ENCODE measurements around the gene SPDYE1. TPM values are rescaled to one million over a fixed set of nuclear protein-coding genes. Genes with fewer than 3 reads are reported as not detected.
"Not testable (repeated sequence)": the region's sequence is repeated elsewhere in the genome, so short reads cannot be mapped to it uniquely, and the experiment has no call there.

SPDYE1 gene
- polyA plus RNA-seq, 1 donor (not counting 4 experiments of a cell fraction or from before 2014, with no cell fraction given) = not detected

GRCh38 chr7:43990829-43991228, 6.9 kb upstream of the SPDYE1 start:
- H3K9me3 ChIP-seq (ENCODE audit: control insufficient read depth, low read depth, low read length); H3K27ac ChIP-seq (ENCODE audit: control insufficient read depth, insufficient read depth, low read length); dilution Hi-C loops (cut with MboI; ENCODE audit: extremely low pct_ligation_motif_present, low sequenced_read_pairs); H3K4me3 ChIP-seq (ENCODE audit: control insufficient read depth in 2 of 3, extremely low read depth in 1 of 3, insufficient read depth in 2 of 3, low read depth in 1 of 3, low read length in 3 of 3); H4K20me1 ChIP-seq (ENCODE audit: control insufficient read depth, extremely low read depth, insufficient read depth, low read length); H3K4me2 ChIP-seq (ENCODE audit: control insufficient read depth, extremely low read depth, insufficient read depth, low read depth, low read length); DNase-seq (ENCODE audit: low read depth, low spot score); H3K4me1 ChIP-seq (ENCODE audit: control insufficient read depth, extremely low read depth, insufficient read depth, low read length); H3K79me2 ChIP-seq (ENCODE audit: control insufficient read depth, insufficient read depth, low read length); H2AFZ ChIP-seq (ENCODE audit: control insufficient read depth, low read length); H3K9ac ChIP-seq (ENCODE audit: control insufficient read depth, extremely low read depth, insufficient read depth, low read length); H3K27me3 ChIP-seq (ENCODE audit: control insufficient read depth, extremely low read depth, insufficient read depth, low read length); H3K9me1 ChIP-seq (ENCODE audit: control insufficient read depth, extremely low read depth, insufficient read depth, low read length); H3K36me3 ChIP-seq (ENCODE audit: control insufficient read depth in 2 of 2, extremely low read depth in 1 of 2, insufficient read depth in 2 of 2, low read length in 2 of 2); FAIRE-seq: not testable (repeated sequence)

- dilution Hi-C loops (cut with MboI; ENCODE audit: extremely low pct_ligation_motif_present, low sequenced_read_pairs) = not testable (repeated sequence)
Measured at GRCh38 chr7:43992896-43993295, 4.8 kb upstream of the SPDYE1 start.

GRCh38 chr7:43994681-43995080, 3.0 kb upstream of the SPDYE1 start:
- H3K79me2 ChIP-seq (ENCODE audit: control insufficient read depth, insufficient read depth, low read length); H3K9me1 ChIP-seq (ENCODE audit: control insufficient read depth, extremely low read depth, insufficient read depth, low read length); dilution Hi-C loops (cut with MboI; ENCODE audit: extremely low pct_ligation_motif_present, low sequenced_read_pairs); H3K36me3 ChIP-seq (ENCODE audit: control insufficient read depth in 2 of 2, extremely low read depth in 1 of 2, insufficient read depth in 2 of 2, low read length in 2 of 2); FAIRE-seq; H2AFZ ChIP-seq (ENCODE audit: control insufficient read depth, low read length); H3K9me3 ChIP-seq (ENCODE audit: control insufficient read depth, low read depth, low read length); DNase-seq (ENCODE audit: low read depth, low spot score); H3K4me1 ChIP-seq (ENCODE audit: control insufficient read depth, extremely low read depth, insufficient read depth, low read length); H3K9ac ChIP-seq (ENCODE audit: control insufficient read depth, extremely low read depth, insufficient read depth, low read length); H3K4me3 ChIP-seq (ENCODE audit: control insufficient read depth in 2 of 3, extremely low read depth in 1 of 3, insufficient read depth in 2 of 3, low read depth in 1 of 3, low read length in 3 of 3); H3K27me3 ChIP-seq (ENCODE audit: control insufficient read depth, extremely low read depth, insufficient read depth, low read length); H3K4me2 ChIP-seq (ENCODE audit: control insufficient read depth, extremely low read depth, insufficient read depth, low read depth, low read length); H3K27ac ChIP-seq (ENCODE audit: control insufficient read depth, insufficient read depth, low read length); H4K20me1 ChIP-seq (ENCODE audit: control insufficient read depth, extremely low read depth, insufficient read depth, low read length): not testable (repeated sequence)

More at GRCh38 chr7:43992896-43993295, 4.8 kb upstream of the SPDYE1 start:
- not testable (repeated sequence) for H4K20me1 ChIP-seq (ENCODE audit: control insufficient read depth, extremely low read depth, insufficient read depth, low read length); H3K4me3 ChIP-seq (ENCODE audit: control insufficient read depth in 2 of 3, extremely low read depth in 1 of 3, insufficient read depth in 2 of 3, low read depth in 1 of 3, low read length in 3 of 3); H3K36me3 ChIP-seq (ENCODE audit: control insufficient read depth in 2 of 2, extremely low read depth in 1 of 2, insufficient read depth in 2 of 2, low read length in 2 of 2); H3K27ac ChIP-seq (ENCODE audit: control insufficient read depth, insufficient read depth, low read length); H3K9me1 ChIP-seq (ENCODE audit: control insufficient read depth, extremely low read depth, insufficient read depth, low read length); H3K9ac ChIP-seq (ENCODE audit: control insufficient read depth, extremely low read depth, insufficient read depth, low read length); H3K27me3 ChIP-seq (ENCODE audit: control insufficient read depth, extremely low read depth, insufficient read depth, low read length); H3K4me1 ChIP-seq (ENCODE audit: control insufficient read depth, extremely low read depth, insufficient read depth, low read length); H3K9me3 ChIP-seq (ENCODE audit: control insufficient read depth, low read depth, low read length); DNase-seq (ENCODE audit: low read depth, low spot score); FAIRE-seq; H3K79me2 ChIP-seq (ENCODE audit: control insufficient read depth, insufficient read depth, low read length); H3K4me2 ChIP-seq (ENCODE audit: control insufficient read depth, extremely low read depth, insufficient read depth, low read depth, low read length); H2AFZ ChIP-seq (ENCODE audit: control insufficient read depth, low read length)

DNA sequence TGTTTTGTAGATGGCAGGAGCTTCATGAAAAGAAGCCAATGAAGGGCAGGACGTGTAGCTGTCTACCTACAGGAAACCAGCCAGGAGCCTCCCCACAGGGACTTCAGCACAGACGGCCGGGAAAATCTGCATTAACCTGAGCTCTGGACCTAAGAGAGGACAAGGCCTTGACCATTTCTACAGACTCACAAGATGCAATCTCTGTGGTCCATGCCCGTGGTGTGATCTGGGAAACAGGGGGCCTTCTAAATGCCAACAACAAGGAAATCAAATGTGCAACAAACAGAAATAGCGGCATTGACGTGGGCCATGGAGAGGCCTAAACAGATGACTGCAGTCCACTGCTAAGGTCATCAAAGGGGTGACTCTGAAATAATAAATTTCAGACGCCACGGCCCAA, 14.4 kb downstream of the SPDYE1 start:
- H3K4me3 ChIP-seq (ENCODE audit: control insufficient read depth in 2 of 3, extremely low read depth in 1 of 3, insufficient read depth in 2 of 3, low read depth in 1 of 3, low read length in 3 of 3); DNase-seq (ENCODE audit: low read depth, low spot score); H3K4me2 ChIP-seq (ENCODE audit: control insufficient read depth, extremely low read depth, insufficient read depth, low read depth, low read length); H3K9ac ChIP-seq (ENCODE audit: control insufficient read depth, extremely low read depth, insufficient read depth, low read length); FAIRE-seq; H3K9me1 ChIP-seq (ENCODE audit: control insufficient read depth, extremely low read depth, insufficient read depth, low read length); H2AFZ ChIP-seq (ENCODE audit: control insufficient read depth, low read length); H3K36me3 ChIP-seq (ENCODE audit: control insufficient read depth in 2 of 2, extremely low read depth in 1 of 2, insufficient read depth in 2 of 2, low read length in 2 of 2); H3K4me1 ChIP-seq (ENCODE audit: control insufficient read depth, extremely low read depth, insufficient read depth, low read length); H3K9me3 ChIP-seq (ENCODE audit: control insufficient read depth, low read depth, low read length); H3K79me2 ChIP-seq (ENCODE audit: control insufficient read depth, insufficient read depth, low read length); H3K27ac ChIP-seq (ENCODE audit: control insufficient read depth, insufficient read depth, low read length); H3K27me3 ChIP-seq (ENCODE audit: control insufficient read depth, extremely low read depth, insufficient read depth, low read length); H4K20me1 ChIP-seq (ENCODE audit: control insufficient read depth, extremely low read depth, insufficient read depth, low read length); dilution Hi-C loops (cut with MboI; ENCODE audit: extremely low pct_ligation_motif_present, low sequenced_read_pairs): not testable (repeated sequence)

- H3K9ac ChIP-seq (ENCODE audit: control insufficient read depth, extremely low read depth, insufficient read depth, low read length); H3K4me2 ChIP-seq (ENCODE audit: control insufficient read depth, extremely low read depth, insufficient read depth, low read depth, low read length); FAIRE-seq; dilution Hi-C loops (cut with MboI; ENCODE audit: extremely low pct_ligation_motif_present, low sequenced_read_pairs); H3K9me3 ChIP-seq (ENCODE audit: control insufficient read depth, low read depth, low read length); H3K36me3 ChIP-seq (ENCODE audit: control insufficient read depth in 2 of 2, extremely low read depth in 1 of 2, insufficient read depth in 2 of 2, low read length in 2 of 2); H2AFZ ChIP-seq (ENCODE audit: control insufficient read depth, low read length); H3K4me3 ChIP-seq (ENCODE audit: control insufficient read depth in 2 of 3, extremely low read depth in 1 of 3, insufficient read depth in 2 of 3, low read depth in 1 of 3, low read length in 3 of 3); H3K9me1 ChIP-seq (ENCODE audit: control insufficient read depth, extremely low read depth, insufficient read depth, low read length); H3K79me2 ChIP-seq (ENCODE audit: control insufficient read depth, insufficient read depth, low read length); H3K4me1 ChIP-seq (ENCODE audit: control insufficient read depth, extremely low read depth, insufficient read depth, low read length); H3K27ac ChIP-seq (ENCODE audit: control insufficient read depth, insufficient read depth, low read length); H3K27me3 ChIP-seq (ENCODE audit: control insufficient read depth, extremely low read depth, insufficient read depth, low read length); DNase-seq (ENCODE audit: low read depth, low spot score); H4K20me1 ChIP-seq (ENCODE audit: control insufficient read depth, extremely low read depth, insufficient read depth, low read length): not testable (repeated sequence)
Measured at GRCh38 chr7:44015090-44015489, 17.4 kb downstream of the SPDYE1 start.

Measured in keratinocyte (primary cell).